HuH-7.5 (cell line): ENCODE data around the gene CFL1.

ENCODE experiments used
- DNase-seq: peaks from one replicate; pipeline ENCODE4 v3.0.0; 2011; ENCODE audit warnings: low spot score

CFL1 gene

GRCh38 chr11:65887723-65888162, 29.8 kb upstream of the CFL1 start:
- DNase-seq, result no peak

- DNase-seq, result no peak
These were observed 29.1 kb upstream of the CFL1 start for GRCh38 chr11:65886826-65887722.

- no peak for DNase-seq
These were observed 28.0 kb upstream of the CFL1 start for GRCh38 chr11:65885808-65886536.

GRCh38 chr11:65885231-65885630, 27.3 kb upstream of the CFL1 start:
- DNase-seq, result no peak

- DNase-seq, result peak; percentile 92
These were observed 26.7 kb upstream of the CFL1 start for GRCh38 chr11:65884716-65885092.

GRCh38 chr11:65883786-65884715, 26.1 kb upstream of the CFL1 start:
- DNase-seq, result no peak

- no peak for DNase-seq
These were observed 25.2 kb upstream of the CFL1 start for GRCh38 chr11:65883058-65883761.

- no peak for DNase-seq
These were observed 24.4 kb upstream of the CFL1 start for GRCh38 chr11:65882120-65883057.

- DNase-seq, result no peak
These were observed 23.0 kb upstream of the CFL1 start for GRCh38 chr11:65880844-65881421.

GRCh38 chr11:65880027-65880426, 22.0 kb upstream of the CFL1 start:
- no peak for DNase-seq

GRCh38 chr11:65879617-65880016, 21.6 kb upstream of the CFL1 start, which contains the start of gene CTSW:
CTSW (plus strand) TSS chr11:65879837; CDS start chr11:65879855, 18 bp downstream.
- no peak for DNase-seq

- peak; percentile 95 for DNase-seq
These were observed 15.6 kb upstream of the CFL1 start for GRCh38 chr11:65873318-65874156.

GRCh38 chr11:65872586-65873317, 14.8 kb upstream of the CFL1 start, which contains the start of gene EFEMP2:
EFEMP2 (minus strand) TSS chr11:65872800; CDS start chr11:65872354, 446 bp downstream.
- no peak for DNase-seq

- no peak for DNase-seq
These were observed 14.0 kb upstream of the CFL1 start for GRCh38 chr11:65871811-65872548.

- DNase-seq, result no peak
These were observed 13.0 kb upstream of the CFL1 start for GRCh38 chr11:65870706-65871681.

GRCh38 chr11:65870307-65870658, 12.3 kb upstream of the CFL1 start:
- no peak for DNase-seq
